A549 (cell line): ENCODE results near the gene APOM. TPM values are rescaled to one million over a fixed set of nuclear protein-coding genes. Genes with fewer than 3 reads are reported as not detected.

Source experiments
- ATAC-seq, 2 experiments: fragments of 200-7000 bp in 1 of 2; fragments of >200 bp in 1 of 2; cut with Nextera tagmentation in 1 of 2; cut with Tn5 transposase in 1 of 2; 3 replicates each; pipeline versions ENCODE4 v1.8.0 to v1.9.1; 2018 to 2020; ENCODE audit warnings: mild to moderate bottlenecking in 1 of 2, moderate library complexity in 1 of 2
- CTCF ChIA-PET: fragments of 300-600 bp; sonication (Branson Sonifier 250); formaldehyde crosslinking; extraction: SDS; loops from one replicate; lab custom pipeline; 2021; ENCODE audit warnings: antibody characterized with exemption, inconsistent platforms; lab: Yijun Ruan, JAX
- POLR2A ChIA-PET: fragments of 350-600 bp; formaldehyde crosslinking; extraction: SDS; loops from one replicate; lab custom pipeline; 2021; ENCODE audit warnings: antibody characterized with exemption, inconsistent platforms; lab: Yijun Ruan, JAX
- DNase-seq, 2 experiments: peaks; one replicate each; pipeline versions ENCODE4 v3.0.0 to v3.0.0-alpha.2; 2011 to 2016; ENCODE audit warnings: low read depth in 1 of 2, low spot score in 1 of 2
- FAIRE-seq: peaks from 2 replicates; lab custom pipeline; 2011; peaks lifted over from hg19 to GRCh38; lab: Jason Lieb, UNC
- H3K27ac ChIP-seq, 2 experiments: fragments of >200 bp; sonication (Bioruptor Twin); formaldehyde crosslinking; 3 replicates each; pipeline ENCODE4 v1.5.1; 2016 to 2017
- H3K4me1 ChIP-seq: fragments of >200 bp; sonication (Bioruptor Twin); formaldehyde crosslinking; 3 replicates; pipeline ENCODE4 v1.6.1; 2016
- H3K4me2 ChIP-seq: fragments of >200 bp; sonication (Bioruptor Twin); formaldehyde crosslinking; 3 replicates; pipeline ENCODE4 v1.6.1; 2016
- H3K4me3 ChIP-seq: fragments of >200 bp; sonication (Bioruptor Twin); formaldehyde crosslinking; 3 replicates; pipeline ENCODE4 v1.5.1; 2016
- H3K9me3 ChIP-seq: fragments of >200 bp; sonication (Bioruptor Twin); formaldehyde crosslinking; 3 replicates; pipeline ENCODE4 v1.6.1; 2016
- CHD4 ChIP-seq: fragments of 200-600 bp; sonication (generic); IDR thresholded peaks from 2 replicates; pipeline ENCODE4 v1.6.1; 2016; ENCODE audit warnings: antibody characterized with exemption, mild to moderate bottlenecking, borderline replicate concordance
- EHMT2 ChIP-seq: fragments of 200-600 bp; sonication (generic); IDR thresholded peaks from 2 replicates; pipeline ENCODE4 v1.6.1; 2016; ENCODE audit warnings: antibody characterized with exemption, low read depth, mild to moderate bottlenecking, moderate library complexity
- FOSB ChIP-seq: fragments of 250-450 bp; sonication (Bioruptor Pico); IDR thresholded peaks from 2 replicates; pipeline ENCODE4 v1.5.0; 2020; ENCODE audit warnings: mild to moderate bottlenecking, moderate library complexity
- FOSL2 ChIP-seq, 2 experiments: fragments of 450-650 bp in 1 of 2; fragments of >200 bp in 1 of 2; sonication (Bioruptor Twin) in 1 of 2; formaldehyde crosslinking; IDR thresholded peaks; 2 replicates each; pipeline versions ENCODE4 v1.5.0 to v1.6.1; 2016 to 2020; ENCODE audit warnings: mild to moderate bottlenecking in 1 of 2, moderate library complexity in 1 of 2
- FOXS1 ChIP-seq: fragments of 250-450 bp; sonication (Bioruptor Pico); IDR thresholded peaks from 2 replicates; pipeline ENCODE4 v1.5.0; 2020; ENCODE audit warnings: mild to moderate bottlenecking, moderate library complexity
- GATA3 ChIP-seq: IDR thresholded peaks from 2 replicates; pipeline ENCODE4 v1.6.1; 2012; ENCODE audit warnings: borderline replicate concordance
- HOXB5 ChIP-seq: fragments of 250-450 bp; sonication (Bioruptor Pico); IDR thresholded peaks from 2 replicates; pipeline ENCODE4 v1.5.0; 2020; ENCODE audit warnings: mild to moderate bottlenecking, moderate library complexity
- MYC ChIP-seq: IDR thresholded peaks from 2 replicates; pipeline ENCODE4 v1.6.1; 2012; ENCODE audit warnings: mild to moderate bottlenecking, inconsistent platforms, low read length, improper control_type of control experiment, borderline replicate concordance
- PHF8 ChIP-seq: fragments of 200-600 bp; sonication (generic); IDR thresholded peaks from 2 replicates; pipeline ENCODE4 v1.6.1; 2016; ENCODE audit warnings: low read depth, mild to moderate bottlenecking, antibody characterized with exemption, moderate library complexity, borderline replicate concordance
- POLR2A ChIP-seq: IDR thresholded peaks from 2 replicates; pipeline ENCODE4 v1.6.1; 2012; ENCODE audit warnings: mild to moderate bottlenecking, low read length
- POLR2AphosphoS2 ChIP-seq: conservative IDR thresholded peaks from 2 replicates; pipeline ENCODE4 v1.6.1; 2012; ENCODE audit warnings: low read length, improper control_type of control experiment, inconsistent platforms
- RAD21 ChIP-seq, 2 experiments: fragments of >200 bp in 1 of 2; sonication (Bioruptor Twin) in 1 of 2; formaldehyde crosslinking in 1 of 2; IDR thresholded peaks in 1 of 2; conservative IDR thresholded peaks in 1 of 2; 2 replicates in 1 of 2; 3 replicates in 1 of 2; pipeline ENCODE4 v1.6.1; 2012 to 2018; ENCODE audit warnings: inconsistent platforms in 1 of 2
- SMC3 ChIP-seq: fragments of >200 bp; sonication (Bioruptor Twin); formaldehyde crosslinking; IDR thresholded peaks from 3 replicates; pipeline ENCODE4 v1.6.1; 2018; ENCODE audit warnings: inconsistent platforms
- TFCP2L1 ChIP-seq: fragments of 250-450 bp; sonication (Bioruptor Pico); IDR thresholded peaks from 2 replicates; pipeline ENCODE4 v1.5.0; 2021; ENCODE audit warnings: mild to moderate bottlenecking
- ZNF302 ChIP-seq: fragments of 250-450 bp; sonication (Bioruptor Pico); IDR thresholded peaks from 2 replicates; pipeline ENCODE4 v1.9.0; 2021; ENCODE audit warnings: inconsistent platforms, mild to moderate bottlenecking, moderate library complexity
- ZSCAN20 ChIP-seq: fragments of 250-450 bp; sonication (Bioruptor Pico); IDR thresholded peaks from 2 replicates; pipeline ENCODE4 v1.8.0; 2022; ENCODE audit warnings: mild to moderate bottlenecking, moderate library complexity
- WGBS: methylation state at CpG from one replicate; pipeline ENCODE4 v1.1.6; 2017; ENCODE audit errors: missing lambda C conversion rate; 5-methylcytosine and 5-hydroxymethylcytosine counted together
- polyA plus RNA-seq, 4 experiments: library from polyadenylated mRNA; depleted of rRNA in 3 of 4; stranded (reverse); fragments of >200 nt; fragmentation: RNase III in 1 of 4; extraction: RNeasy Plus Mini Kit Qiagen cat#74134 plus additional on column Dnase treatment in 1 of 4; gene quantifications; 2 replicates in 3 of 4; 3 replicates in 1 of 4; pipeline ENCODE4 v1.2.3, GENCODE V29; 2011 to 2017
- TF ChIP-seq, protein P1 (sequence below): IDR thresholded peaks from 2 replicates; pipeline ENCODE4 v1.6.1; 2012
- TF ChIP-seq, protein P2 (sequence below): IDR thresholded peaks from 2 replicates; pipeline ENCODE4 v1.6.1; 2012
- TF ChIP-seq, protein P3 (sequence below): fragments of >200 bp; sonication (Bioruptor Twin); formaldehyde crosslinking; IDR thresholded peaks from 2 replicates; pipeline ENCODE4 v1.6.1; 2016

Gene APOM
- polyA plus RNA-seq, 2 of the 4 experiments (the other 2 are of a cell fraction) = 1.5 to 2.6 TPM

DNA sequence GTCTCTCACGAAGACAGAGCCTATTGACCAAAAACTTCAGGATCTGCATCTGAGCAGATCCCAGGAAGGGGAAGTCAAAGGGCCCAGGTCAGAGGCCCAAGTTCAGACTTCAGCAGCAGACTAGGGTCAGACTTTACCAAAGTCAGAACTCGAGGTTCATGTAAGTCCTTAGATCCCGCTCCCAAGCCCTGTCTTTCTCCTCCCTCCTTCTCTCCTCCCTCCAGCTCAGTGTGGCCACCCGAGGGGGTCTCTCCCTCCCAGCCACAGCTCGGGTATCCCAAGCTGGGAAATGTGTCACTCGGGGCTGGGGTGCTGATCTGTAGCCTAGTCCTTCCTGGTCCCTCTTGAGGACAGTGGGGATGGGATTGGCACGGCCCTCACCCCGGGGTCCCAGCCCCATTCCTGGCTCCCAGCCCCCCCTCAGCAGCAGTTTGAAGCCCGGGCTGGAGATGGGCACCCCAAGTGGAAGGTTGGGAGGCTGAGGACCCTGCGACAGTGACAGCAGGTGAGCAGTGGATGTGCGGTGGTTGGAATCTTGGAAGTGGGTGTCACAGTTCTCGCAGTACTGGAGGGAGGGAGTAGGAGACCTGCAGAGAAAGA is 6.5 kb downstream of the APOM start:
- no peak overlapping the region for H3K4me3 ChIP-seq
- ChIA-PET CTCF (interaction anchor here (0.6 to 1.9 kb wide), 4 partner anchors 9 to 117 kb away, joined by 3 to 12 read pairs (median 4); partner anchors contain the start of gene BAG6), POLR2A (interaction anchor here (0.9 kb wide), 1 partner anchor 10 kb away, joined by 3 read pairs; the partner anchor contains the start of gene BAG6)
- no peak for TF ChIP-seq FOSB (CRISPR knock-in tag)
- TF ChIP-seq HOXB5 = no peak
- no peak for TF ChIP-seq POLR2AphosphoS2
- TF ChIP-seq GATA3 = no peak
- TF ChIP-seq EHMT2 = no peak
- WGBS = 80% methylated on average over 9 of the region's 12 CpGs
- H3K4me1 ChIP-seq = peaks cover 36% of the 10 kb centered on the region
- no peak overlapping the region for H3K4me2 ChIP-seq
- no peak overlapping the region for H3K27ac ChIP-seq
- no peak for DNase-seq
- no peak for FAIRE-seq
- H3K9me3 ChIP-seq = no peaks in the 10 kb centered on the region
- no peak for ATAC-seq

DNA sequence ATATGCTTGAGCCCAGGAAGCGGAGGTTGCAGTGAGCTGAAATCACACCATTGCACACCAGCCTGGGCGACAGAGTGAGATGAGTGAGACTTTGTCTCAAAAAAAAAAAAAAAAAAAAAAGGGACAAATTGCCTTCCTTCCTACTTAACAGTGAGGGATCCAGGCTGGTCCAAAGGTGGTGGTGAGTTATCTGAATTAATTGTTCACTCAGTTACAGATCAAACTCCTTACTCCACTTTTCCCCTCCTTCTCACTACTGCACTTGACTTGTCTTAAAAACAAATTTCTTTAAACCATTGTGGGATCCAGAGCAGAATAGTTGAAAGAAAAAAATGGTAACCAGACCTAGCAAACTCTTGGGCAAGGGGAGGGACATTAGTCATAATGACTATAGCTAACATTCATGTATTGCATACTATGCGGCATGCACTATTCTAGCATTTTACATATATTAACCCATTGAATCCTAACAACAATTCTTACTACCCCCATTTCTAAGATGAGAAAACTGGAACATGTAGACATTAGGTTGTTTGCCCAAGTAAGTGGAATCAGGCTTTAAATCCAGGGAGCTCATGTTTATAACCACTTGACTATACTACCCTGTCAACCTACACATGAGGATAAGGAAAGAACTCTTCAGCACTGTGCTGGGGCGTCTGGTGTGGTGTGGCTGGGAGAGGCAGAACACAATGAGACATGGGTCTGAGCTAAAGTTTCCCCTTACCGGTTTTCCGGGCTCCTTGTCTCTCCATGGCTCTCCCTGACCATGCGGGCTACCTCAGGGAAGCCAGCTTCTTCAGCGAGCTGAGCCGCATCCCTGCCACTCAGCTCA is 7.6 kb downstream of the APOM start:
- no peak overlapping the region for H3K4me3 ChIP-seq
- TF ChIP-seq FOSB (CRISPR knock-in tag) = no peak
- TF ChIP-seq, protein P1, sequence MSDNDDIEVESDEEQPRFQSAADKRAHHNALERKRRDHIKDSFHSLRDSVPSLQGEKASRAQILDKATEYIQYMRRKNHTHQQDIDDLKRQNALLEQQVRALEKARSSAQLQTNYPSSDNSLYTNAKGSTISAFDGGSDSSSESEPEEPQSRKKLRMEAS = no peak
- TF ChIP-seq, protein P2, sequence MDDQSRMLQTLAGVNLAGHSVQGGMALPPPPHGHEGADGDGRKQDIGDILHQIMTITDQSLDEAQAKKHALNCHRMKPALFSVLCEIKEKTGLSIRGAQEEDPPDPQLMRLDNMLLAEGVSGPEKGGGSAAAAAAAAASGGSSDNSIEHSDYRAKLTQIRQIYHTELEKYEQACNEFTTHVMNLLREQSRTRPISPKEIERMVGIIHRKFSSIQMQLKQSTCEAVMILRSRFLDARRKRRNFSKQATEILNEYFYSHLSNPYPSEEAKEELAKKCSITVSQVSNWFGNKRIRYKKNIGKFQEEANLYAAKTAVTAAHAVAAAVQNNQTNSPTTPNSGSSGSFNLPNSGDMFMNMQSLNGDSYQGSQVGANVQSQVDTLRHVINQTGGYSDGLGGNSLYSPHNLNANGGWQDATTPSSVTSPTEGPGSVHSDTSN = no peak
- TF ChIP-seq POLR2A = no peak
- TF ChIP-seq ZNF302 = no peak
- no peak for TF ChIP-seq RAD21 (conservative IDR thresholded peaks at IDR 0.05 in 1 of 2, IDR thresholded peaks at IDR 0.05 in 1 of 2)
- TF ChIP-seq, protein P3, sequence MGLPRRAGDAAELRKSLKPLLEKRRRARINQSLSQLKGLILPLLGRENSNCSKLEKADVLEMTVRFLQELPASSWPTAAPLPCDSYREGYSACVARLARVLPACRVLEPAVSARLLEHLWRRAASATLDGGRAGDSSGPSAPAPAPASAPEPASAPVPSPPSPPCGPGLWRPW = no peak
- no peak for TF ChIP-seq FOXS1 (CRISPR knock-in tag)
- no peak for TF ChIP-seq SMC3
- no peak for TF ChIP-seq MYC
- TF ChIP-seq CHD4 = no peak
- H3K9me3 ChIP-seq = no peaks in the 10 kb centered on the region
- ChIA-PET CTCF (interaction anchor here (0.5 to 1.9 kb wide), 6 partner anchors 10 to 201 kb away, joined by 3 to 12 read pairs (median 4); partner anchors contain the start of genes BAG6 and LY6G5C), POLR2A (interaction anchor here (0.7 to 2.5 kb wide), 3 partner anchors 11 to 144 kb away, joined by 4 to 14 read pairs (median 5); partner anchors contain the start of gene BAG6)
- peaks cover 38% of the 10 kb centered on the region for H3K4me1 ChIP-seq
- DNase-seq = no peak
- WGBS = 90% methylated on average over 4 of the region's 9 CpGs
- no peak for ATAC-seq
- FAIRE-seq = no peak
- peak overlapping the region; percentile 94; the same call in 2 of the 3 replicates for H3K4me2 ChIP-seq
- H3K27ac ChIP-seq = peak overlapping the region in 1 of 2 experiments; percentile 97; a peak in 2 of 6 replicates

DNA sequence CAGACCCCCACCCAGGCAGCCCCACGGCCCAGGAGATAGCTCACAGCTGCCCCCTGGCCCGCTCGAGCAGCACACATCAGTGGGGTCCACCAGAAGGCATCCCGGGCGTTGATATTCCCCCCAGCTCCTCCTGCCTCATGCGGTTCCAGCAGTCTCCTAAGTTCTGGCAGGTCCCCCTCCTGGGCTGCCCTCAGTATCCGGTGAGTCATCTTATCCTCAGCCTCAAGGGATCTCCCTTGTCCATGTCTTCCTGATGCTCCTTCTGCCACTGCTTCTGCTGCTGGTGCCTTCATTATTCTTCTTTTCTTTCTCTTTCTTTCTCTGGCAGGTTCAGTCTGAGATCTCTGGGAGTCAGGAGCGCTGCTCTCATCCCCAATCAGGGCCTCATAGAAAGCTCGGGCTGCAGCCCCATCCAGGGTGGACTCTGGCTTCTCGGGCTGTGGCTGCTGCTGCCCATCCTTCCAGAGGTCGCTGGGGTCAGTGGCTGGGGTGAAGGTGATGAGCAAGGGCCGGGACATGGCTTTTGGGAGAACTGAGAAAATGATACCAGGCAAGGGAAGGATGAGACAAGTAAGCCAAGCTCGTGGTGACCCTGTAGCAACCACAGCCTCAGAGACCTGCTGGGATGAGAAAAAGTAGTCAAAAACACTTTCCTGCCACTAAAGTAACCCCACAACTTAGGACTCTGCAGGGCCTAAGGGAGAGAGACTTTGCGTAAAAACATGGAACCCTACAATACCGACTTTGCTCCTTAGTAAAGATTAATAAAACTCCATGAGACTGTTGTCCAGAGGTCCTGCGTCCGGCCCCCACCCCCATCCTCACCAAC is 8.5 kb downstream of the APOM start:
- H3K27ac ChIP-seq = peak overlapping the region; percentile 90 to 97
- FAIRE-seq (no peak), DNase-seq (no peak), ATAC-seq (no peak)
- peak overlapping the region; percentile 94 for H3K4me2 ChIP-seq
- TF ChIP-seq ZSCAN20 (CRISPR knock-in tag) = no peak
- no peak for TF ChIP-seq TFCP2L1 (CRISPR knock-in tag)
- no peak for TF ChIP-seq FOSL2 (IDR thresholded peaks at IDR 0.05)
- peak; percentile 28 for TF ChIP-seq FOSL2 (CRISPR knock-in tag; IDR thresholded peaks at IDR 0.05)
- 0 out of 2 replicates have a peak, but pooled peaks have one; percentile 3 for TF ChIP-seq PHF8
- WGBS = 46% methylated on average over 11 of the region's 17 CpGs
- CTCF ChIA-PET = interaction anchor here (0.7 to 1.9 kb wide), 5 partner anchors 11 to 200 kb away, joined by 3 to 12 read pairs (median 4); partner anchors contain the start of genes BAG6 and LY6G5C
- no peaks in the 10 kb centered on the region for H3K9me3 ChIP-seq
- peak overlapping the region; percentile 83 for H3K4me3 ChIP-seq
- H3K4me1 ChIP-seq = peaks cover 30% of the 10 kb centered on the region
- POLR2A ChIA-PET = interaction anchor here (0.6 to 2.5 kb wide), 5 partner anchors 12 to 231 kb away, joined by 4 to 14 read pairs (median 7); partner anchors contain the start of genes BAG6, HSPA1A, HSPA1B and HSPA1L
